DMS 273 treated with DMSO at 0.1 percent for 48 hours (cell line): Measurements from ENCODE around the gene ZFC3H1.
"Not testable (repeated sequence)": the region's sequence is repeated elsewhere in the genome, so short reads cannot be mapped to it uniquely, and the experiment has no call there.

Source experiments
- DNase-seq: peaks from one replicate; lab custom pipeline; 2025; lab: John Stamatoyannopoulos, UW

Gene ZFC3H1, protein sequence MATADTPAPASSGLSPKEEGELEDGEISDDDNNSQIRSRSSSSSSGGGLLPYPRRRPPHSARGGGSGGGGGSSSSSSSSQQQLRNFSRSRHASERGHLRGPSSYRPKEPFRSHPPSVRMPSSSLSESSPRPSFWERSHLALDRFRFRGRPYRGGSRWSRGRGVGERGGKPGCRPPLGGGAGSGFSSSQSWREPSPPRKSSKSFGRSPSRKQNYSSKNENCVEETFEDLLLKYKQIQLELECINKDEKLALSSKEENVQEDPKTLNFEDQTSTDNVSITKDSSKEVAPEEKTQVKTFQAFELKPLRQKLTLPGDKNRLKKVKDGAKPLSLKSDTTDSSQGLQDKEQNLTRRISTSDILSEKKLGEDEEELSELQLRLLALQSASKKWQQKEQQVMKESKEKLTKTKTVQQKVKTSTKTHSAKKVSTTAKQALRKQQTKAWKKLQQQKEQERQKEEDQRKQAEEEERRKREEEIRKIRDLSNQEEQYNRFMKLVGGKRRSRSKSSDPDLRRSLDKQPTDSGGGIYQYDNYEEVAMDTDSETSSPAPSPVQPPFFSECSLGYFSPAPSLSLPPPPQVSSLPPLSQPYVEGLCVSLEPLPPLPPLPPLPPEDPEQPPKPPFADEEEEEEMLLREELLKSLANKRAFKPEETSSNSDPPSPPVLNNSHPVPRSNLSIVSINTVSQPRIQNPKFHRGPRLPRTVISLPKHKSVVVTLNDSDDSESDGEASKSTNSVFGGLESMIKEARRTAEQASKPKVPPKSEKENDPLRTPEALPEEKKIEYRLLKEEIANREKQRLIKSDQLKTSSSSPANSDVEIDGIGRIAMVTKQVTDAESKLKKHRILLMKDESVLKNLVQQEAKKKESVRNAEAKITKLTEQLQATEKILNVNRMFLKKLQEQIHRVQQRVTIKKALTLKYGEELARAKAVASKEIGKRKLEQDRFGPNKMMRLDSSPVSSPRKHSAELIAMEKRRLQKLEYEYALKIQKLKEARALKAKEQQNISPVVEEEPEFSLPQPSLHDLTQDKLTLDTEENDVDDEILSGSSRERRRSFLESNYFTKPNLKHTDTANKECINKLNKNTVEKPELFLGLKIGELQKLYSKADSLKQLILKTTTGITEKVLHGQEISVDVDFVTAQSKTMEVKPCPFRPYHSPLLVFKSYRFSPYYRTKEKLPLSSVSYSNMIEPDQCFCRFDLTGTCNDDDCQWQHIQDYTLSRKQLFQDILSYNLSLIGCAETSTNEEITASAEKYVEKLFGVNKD (N-terminal part only)

DNA sequence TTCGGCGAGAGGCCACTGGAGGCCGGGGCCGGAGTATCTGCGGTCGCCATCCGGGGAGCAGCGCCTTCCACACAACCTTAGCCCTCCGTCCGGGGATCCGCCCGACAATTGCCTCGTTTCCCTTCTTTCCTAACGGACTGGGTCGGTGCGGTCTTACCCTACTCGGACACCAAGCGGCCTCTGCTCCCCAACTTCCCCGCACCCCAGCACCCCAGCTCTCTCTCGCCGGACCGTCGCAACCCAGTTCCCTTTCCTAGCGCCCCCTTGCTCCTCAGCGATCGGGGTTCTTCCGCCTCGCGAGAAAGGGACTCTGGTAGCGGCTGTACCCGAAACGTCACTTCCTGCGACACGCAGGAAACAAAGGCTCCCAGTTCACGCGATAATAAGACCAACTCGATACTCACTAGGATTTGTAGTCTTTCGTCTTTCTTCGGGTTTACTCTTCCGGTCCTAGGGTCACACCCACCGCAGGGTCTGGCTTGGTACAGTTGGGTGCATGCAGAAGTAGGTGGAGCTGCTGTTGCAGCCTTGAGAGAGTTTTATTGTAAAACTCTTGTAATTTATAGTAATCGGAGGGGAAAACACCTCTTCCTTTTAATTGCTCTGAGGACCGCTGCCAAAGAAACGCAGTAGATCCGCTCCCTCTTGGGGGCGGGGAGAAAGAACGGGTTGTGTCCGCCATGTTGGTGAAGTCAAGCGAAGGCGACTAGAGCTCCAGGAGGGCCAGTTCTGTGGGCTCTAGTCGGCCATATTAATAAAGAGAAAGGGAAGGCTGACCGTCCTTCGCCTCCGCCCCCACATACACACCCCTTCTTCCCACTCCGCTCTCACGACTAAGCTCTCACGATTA lies at the start of gene ZFC3H1, which contains the start of gene THAP2:
TSS of gene ZFC3H1 (minus strand) at position 288 of the 850 bp plus-strand sequence. CDS start at position 50, 238 bp downstream.
TSS of gene THAP2 (plus strand) at position 741 of the 850 bp plus-strand sequence. CDS start 209 bp downstream, outside the sequence.
- DNase-seq = peak; percentile 98

- no peak for DNase-seq
These were observed 46.9 kb upstream of the ZFC3H1 start for GRCh38 chr12:71710276-71711125.

DNA sequence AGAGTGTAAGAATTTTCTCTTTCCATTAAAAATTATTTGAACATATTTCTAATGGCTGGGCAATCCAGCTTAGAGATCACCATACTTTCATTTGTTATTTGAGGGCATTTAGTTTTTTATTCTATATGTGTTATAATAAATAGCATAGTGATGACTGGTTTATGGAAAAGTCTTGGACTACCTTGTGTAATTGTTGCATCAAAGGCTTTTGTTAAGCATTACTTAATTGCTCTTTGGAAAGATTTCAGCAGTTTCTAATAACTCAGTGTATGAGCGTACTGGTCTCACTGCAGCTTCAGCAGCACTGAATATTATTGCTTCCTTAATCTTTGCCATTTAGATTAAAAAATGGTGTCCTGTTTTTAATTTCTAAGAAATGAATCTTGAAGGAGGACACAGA lies 45.0 kb upstream of the ZFC3H1 start:
- no peak for DNase-seq

GRCh38 chr12:71704920-71705319 lies 41.3 kb upstream of the ZFC3H1 start:
- no peak for DNase-seq

DNA sequence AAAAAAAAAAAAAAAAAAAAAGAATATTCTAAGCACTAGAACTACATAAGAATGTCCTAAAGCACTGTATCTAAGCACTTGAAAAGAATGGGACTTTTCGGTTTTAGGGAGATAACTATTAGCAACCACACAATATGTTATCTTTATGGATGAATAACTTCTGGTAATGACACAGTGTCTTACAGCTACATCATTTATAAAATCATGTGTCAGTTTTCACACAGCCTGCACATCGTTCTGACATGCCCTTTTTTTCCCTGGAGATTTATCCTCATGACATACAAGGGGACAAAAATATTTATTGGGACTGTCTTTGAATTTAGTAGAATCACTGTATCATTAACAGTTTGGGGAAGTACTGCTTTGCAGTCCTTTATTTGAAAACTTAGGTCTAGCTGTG lies 39.6 kb upstream of the ZFC3H1 start:
- no peak for DNase-seq

DNA sequence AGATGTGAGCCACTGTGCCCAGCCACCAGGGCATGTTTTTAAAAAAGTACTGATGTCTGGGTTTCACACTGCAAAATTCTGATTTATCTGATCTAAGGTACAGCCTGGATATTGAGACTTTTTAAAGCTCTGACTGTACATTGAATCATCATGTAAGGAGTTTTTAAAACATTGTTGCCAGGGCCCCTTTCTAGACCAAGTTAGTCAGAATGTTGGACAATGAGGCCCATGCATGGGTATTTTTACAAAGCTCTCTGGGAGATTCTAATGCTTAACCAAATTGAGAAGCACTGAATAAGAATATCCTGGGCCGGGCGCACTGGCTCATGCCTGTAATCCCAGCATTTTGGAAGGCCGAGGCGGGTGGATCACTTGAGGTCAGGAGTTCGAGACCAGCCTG lies 38.9 kb upstream of the ZFC3H1 start:
- DNase-seq = no peak

DNA sequence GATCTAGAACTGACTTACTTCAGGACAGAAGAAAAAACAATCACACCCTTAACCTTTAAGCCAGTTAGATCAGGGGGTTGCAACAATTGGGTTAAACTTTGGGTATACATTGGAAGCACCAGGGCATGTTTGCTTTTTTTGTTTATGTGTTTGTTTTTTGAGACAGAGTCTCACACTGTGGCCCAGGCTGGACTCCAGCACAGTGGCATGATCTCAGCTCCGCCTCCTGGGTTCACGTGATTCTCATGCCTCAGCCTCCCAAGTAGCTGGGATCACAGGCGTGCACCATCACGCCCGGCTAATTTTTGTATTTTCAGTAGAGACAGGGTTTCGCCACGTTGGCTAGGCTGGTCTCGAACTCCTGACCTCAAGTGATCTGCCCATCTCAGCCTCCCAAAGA lies 38.5 kb upstream of the ZFC3H1 start:
- DNase-seq = not testable (repeated sequence)

GRCh38 chr12:71695782-71696181 lies 32.1 kb upstream of the ZFC3H1 start:
- DNase-seq = no peak

- no peak for DNase-seq
These were observed 30.6 kb upstream of the ZFC3H1 start for GRCh38 chr12:71694099-71694820.

- DNase-seq = not testable (repeated sequence)
These were observed 30.0 kb upstream of the ZFC3H1 start for GRCh38 chr12:71693651-71694050.

DNA sequence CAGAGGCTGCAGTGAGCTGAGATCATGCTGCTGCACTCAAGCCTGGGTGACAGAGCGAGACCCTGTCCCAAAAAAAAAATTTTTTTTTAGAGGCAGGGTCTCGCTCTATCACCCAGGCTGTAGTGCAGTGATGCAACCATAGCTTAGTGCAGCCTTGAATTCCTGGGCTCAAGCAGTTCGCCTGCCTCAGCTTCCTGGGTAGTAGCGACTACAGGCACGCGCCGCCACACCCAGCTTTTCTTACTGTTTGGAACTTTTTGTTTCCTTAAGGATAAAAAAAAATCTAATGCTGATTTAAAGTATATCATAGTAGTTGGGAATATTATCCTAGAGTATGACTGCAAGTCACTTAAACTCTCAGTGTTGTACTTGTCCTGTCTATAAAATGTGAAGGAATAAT lies 29.5 kb upstream of the ZFC3H1 start:
- DNase-seq = no peak

GRCh38 chr12:71691504-71692129 lies 28.0 kb upstream of the ZFC3H1 start:
- peak; percentile 91 for DNase-seq

- no peak for DNase-seq
These were observed 25.4 kb upstream of the ZFC3H1 start for GRCh38 chr12:71688961-71689570.

DNA sequence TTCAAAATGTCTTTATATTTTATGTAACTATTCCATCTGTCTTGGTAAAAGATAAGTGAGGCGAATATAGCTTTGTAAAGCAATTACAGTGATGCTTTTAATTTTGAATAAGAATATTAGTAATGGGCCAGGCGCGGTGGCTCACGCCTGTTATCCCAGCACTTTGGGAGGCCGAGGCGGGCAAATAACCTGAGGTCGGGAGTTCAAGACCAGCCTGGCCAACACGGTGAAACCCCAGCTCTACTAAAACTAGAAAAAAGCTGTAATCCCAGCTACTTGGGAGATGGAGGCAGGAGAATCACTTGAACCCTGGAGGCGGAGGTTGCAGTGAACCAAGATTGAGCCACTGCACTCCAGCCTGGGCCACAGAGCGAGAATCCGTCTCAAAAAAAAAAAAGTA lies 23.5 kb upstream of the ZFC3H1 start:
- not testable (repeated sequence) for DNase-seq

GRCh38 chr12:71686658-71687025 lies 23.0 kb upstream of the ZFC3H1 start:
- no peak for DNase-seq

GRCh38 chr12:71685914-71686657 lies 22.4 kb upstream of the ZFC3H1 start, which contains the start of gene TMEM19:
TSS of gene TMEM19 (plus strand) at chr12:71686082. CDS start at chr12:71686681, 599 bp downstream.
- peak; percentile 77 for DNase-seq

- DNase-seq = no peak
These were observed 21.8 kb upstream of the ZFC3H1 start for GRCh38 chr12:71685312-71685906.
